Lung microvascular endothelial cell (primary cell): ENCODE measurements around the gene KRTAP19-2. TPM values are rescaled to one million over a fixed set of nuclear protein-coding genes. Genes with fewer than 3 reads are reported as not detected.
"Not testable (repeated sequence)": the region's sequence is repeated elsewhere in the genome, so short reads cannot be mapped to it uniquely, and the experiment has no call there.

Experiments used
- DNase-seq, 2 donors: peaks; one replicate each; pipeline versions ENCODE4 v3.0.0 to v3.0.0-alpha.2; 2010; ENCODE audit warnings: low read depth in 2 of 2
- total RNA-seq: library from RNA; depleted of rRNA; stranded (reverse); fragments of >200 nt; gene quantifications from 2 replicates; pipeline ENCODE4 v1.2.1, GENCODE V29; 2014

Gene KRTAP19-2, protein sequence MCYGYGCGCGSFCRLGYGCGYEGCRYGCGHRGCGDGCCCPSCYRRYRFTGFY
- not detected in 2 replicates for total RNA-seq

DNA sequence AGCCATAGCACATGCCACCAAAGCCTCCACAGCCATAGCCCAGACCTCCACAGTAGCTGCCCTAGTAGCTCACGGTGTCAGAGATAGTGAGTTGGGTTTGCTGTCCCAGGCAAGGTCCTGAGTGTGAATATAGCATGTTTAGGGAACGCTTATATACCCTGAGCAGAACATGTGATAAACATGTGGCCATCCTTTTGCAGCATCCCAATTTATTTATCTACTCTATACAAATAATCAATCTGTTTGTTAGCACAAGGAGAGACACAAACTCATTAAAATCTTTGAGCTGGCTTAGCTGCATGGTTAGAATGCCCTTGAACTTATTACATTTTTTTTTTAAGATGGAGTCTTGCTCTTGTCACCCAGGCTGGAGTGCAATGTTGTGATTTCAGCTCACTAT lies at the start of gene KRTAP19-2:
Gene KRTAP19-2, minus strand, starts transcription at position 101 of the 400 bp plus-strand sequence. Its CDS starts 88 bp downstream, at position 13.
- DNase-seq, result no peak

DNA sequence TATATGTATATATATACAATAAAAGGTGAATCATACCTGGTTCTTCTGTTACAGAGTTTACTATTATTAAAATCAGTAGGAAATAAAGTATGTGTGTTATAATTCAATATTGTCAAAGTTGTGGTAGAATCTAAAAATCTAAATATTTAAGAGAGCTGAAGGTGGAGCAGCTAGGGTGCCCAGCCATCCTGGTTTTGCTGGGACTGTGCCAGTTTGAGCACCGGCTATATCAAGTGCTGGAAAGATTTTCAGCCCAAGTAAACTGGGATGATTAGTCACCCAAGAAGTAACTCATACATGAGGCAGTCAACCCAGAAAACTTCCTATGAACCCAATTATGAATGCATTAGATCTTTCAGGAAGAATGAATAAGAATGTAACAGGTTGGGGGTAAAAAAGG lies 31.6 kb upstream of the KRTAP19-2 start:
- DNase-seq, result no peak

DNA sequence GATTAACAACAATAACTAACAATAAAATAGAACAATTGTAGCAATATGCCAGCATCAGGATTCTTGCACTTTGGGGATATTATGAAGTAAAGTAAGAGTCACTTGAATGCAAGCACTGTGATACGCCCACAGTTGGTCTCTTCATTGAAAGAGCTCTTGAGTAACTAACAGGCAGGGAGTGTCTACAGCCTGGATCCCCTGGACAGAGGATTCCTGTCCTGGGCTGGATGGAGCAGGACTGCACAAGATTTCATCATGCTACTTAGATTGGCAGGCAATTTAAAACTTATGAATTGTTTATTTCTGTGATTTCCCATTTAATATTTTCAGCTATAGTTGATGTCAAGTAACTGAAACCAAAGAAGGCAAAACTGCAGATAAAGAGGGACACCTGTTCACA lies 28.4 kb upstream of the KRTAP19-2 start:
- no peak for DNase-seq

DNA sequence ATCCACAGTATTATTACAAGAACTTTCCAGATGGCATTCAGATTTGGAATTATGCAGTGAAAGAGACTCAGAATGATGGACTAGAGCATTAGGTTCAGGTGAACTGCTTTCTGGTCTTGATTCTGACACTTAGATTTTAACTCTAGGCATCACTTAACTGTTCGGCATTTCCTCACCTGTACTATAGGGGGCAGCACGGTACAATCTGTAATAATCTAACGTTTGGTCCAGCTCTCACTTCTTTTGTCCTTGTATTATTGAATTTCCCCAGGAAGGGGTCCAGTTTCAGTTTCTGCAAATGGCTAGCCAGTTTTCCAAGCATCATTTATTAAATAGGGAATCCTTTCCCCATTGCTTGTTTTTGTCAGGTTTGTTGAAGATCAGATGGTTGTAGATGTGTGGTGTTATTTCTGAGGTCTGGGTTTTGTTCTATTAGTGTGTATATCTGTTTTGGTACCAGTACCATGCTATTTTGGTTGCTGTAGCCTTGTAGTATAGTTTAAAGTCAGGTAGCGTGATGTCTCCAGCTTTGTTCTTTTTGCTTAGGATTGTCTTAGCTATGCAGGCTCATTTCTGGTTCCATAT lies 18.5 kb upstream of the KRTAP19-2 start:
- not testable (repeated sequence) for DNase-seq

DNA sequence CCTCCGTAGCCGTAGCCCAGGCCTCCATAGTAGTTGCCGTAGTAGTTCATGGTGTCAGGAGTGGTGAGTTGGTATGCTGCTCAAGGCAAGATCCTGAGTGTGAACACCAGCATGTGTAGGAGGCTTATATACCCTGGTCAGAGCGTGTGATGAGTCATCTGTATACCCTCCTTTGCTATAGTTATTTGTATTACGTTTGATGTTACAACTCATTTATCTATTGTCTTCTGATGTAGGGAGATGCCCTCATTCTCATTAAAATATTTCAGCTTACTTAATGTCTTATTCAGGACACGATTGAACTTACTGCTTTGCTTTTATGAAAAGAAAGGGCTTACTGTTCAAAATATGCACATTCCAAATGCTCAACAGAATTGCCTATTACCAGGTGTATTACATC lies 14.8 kb upstream of the KRTAP19-2 start, which contains the start of gene KRTAP19-5:
Gene KRTAP19-5, minus strand, starts transcription at position 101 of the 400 bp plus-strand sequence. Its CDS starts 51 bp downstream, at position 50.
- DNase-seq, result no peak

DNA sequence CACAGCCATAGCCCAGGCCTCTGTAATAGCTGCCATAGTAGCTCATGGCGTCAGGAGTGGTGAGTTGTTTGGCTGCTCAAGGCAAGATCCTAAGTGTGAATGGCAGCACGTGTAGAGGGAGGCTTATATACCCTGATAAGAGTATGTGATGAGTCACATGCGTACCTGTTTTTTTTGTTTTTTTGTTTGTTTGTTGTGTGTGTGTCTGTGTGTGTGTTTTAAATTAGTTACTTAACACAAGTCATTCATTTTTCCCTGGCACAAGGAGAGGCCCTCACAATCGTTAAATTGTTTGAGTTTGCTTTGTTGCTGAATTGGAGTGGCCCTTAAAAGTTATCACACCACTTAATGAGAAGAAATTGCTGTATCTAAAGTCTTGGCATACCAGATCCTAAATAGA lies 9.8 kb upstream of the KRTAP19-2 start, which contains the start of gene KRTAP19-4:
Gene KRTAP19-4, minus strand, starts transcription at position 101 of the 400 bp plus-strand sequence. Its CDS starts 55 bp downstream, at position 46.
- no peak for DNase-seq

DNA sequence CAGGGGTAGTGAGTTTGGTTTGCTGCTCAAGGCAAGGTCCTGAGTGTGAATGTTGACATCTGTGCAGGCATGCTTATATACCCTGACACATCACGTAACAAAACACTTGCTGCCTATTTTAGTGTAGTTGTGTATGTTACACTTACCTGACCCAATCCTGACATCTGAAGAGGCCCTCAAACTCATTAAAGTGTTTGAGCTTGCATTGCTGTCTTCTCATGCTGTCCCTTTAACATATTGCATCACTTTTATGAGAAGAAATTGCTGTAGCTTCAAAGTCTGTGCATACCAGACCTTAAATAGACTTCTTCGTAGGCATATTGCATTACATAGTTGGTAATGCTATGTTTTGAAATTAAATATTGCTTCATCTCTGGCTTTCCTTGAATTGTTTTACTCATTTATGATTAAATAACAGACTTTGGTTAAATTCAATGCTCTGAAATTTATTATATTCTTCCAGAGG lies 4.8 kb upstream of the KRTAP19-2 start, which contains the start of gene KRTAP19-3:
Gene KRTAP19-3, minus strand, starts transcription at position 51 of the 466 bp plus-strand sequence. CDS start 56 bp downstream, outside the sequence.
- no peak for DNase-seq

DNA sequence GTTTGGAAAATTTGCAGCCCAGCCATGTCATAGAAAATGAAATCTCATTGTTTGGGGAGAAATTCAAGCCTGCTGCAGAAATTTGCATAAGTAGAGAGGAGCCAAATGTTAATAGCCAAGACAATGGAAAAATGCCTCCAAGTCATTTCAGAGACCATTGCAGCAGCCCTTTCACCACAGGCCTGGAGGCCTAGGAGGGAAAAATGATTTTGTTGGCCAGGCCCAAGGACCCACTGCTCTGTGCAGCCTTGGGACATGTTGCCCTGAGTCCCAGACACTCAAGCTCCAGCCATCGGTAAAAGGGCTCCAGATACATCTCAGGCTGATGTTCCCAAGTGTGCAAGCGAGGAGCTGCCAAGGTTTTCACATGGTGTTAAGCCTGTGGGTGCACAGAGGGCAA lies 1.1 kb downstream of the KRTAP19-2 start:
- DNase-seq, result no peak

DNA sequence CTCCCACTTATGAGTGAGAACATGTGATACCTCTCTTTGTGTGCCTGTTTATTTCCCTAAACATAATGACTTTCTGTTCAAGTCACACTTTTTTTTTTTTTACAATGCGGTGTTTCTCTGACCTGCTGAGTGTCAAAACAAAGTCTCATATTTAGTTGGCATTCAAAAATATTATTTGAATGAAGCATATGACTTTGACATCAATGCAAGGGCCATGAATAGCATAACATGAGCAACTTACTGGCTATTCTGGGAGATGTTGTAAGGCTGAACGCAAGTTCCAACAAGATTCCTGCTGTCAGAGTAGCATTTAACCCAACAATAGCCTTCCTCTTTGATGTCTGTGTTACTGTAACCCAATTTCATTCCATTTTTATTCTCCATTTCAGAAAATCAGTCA lies 5.1 kb downstream of the KRTAP19-2 start:
- no peak for DNase-seq

DNA sequence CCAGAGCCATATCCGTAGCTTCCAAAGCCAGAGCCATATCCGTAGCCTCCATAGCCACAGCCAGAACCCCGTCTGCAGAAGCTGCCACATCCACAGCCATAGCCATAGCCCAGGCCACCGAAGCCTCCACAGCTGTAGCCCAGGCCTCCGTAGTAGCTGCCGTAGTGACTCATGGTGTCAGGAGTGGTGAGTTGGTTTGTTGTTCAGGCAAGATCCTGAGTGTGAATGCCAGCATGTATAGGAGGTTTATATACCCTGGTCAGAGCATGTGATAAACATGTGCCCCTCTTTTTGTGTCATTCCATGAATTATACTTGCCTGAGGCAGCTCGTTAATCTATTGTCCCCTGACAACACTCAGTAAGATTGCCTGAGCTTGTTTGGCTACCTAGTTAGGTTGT lies 7.1 kb downstream of the KRTAP19-2 start, which contains the start of gene KRTAP19-1:
Gene KRTAP19-1, minus strand, starts transcription at position 223 of the 400 bp plus-strand sequence. Its CDS starts 50 bp downstream, at position 173.
- no peak for DNase-seq

DNA sequence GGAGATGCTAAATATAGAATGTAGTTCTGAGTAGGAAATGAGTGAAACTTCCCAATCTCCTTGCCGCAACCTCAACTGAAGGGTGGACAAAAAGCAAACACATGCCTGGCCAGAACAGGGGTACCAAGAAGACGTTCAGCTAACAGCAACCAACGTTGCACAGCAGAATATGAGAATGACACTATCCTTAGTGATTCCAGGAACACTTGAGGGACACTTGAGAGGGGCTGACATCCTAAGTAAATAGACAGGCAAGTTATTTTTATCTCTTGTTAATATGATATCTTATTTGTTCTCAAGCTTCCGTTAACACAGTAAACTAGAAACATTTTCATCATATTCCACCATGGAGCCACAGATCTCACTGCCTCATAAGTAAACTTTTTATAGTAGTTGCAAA lies 8.0 kb downstream of the KRTAP19-2 start:
- DNase-seq, result no peak

DNA sequence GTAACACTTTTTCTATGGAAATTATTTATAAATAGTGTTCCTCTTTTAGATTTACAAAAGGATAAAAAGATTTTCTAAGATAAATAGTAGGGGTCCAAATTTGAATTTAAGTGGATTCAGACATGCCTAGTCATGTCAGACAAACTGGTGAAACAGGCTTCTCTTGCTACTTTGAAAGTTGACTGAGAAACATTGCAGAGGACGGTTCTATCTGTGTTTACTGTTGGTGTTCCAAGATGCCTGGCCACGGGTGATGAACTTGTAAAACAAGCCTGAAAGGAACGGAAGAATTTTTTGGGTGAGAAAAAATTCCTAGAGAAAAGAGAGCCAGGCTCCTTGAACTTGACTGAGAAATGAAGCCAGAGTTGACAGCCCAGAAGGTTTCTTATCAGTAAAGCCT lies 9.2 kb downstream of the KRTAP19-2 start:
- no peak for DNase-seq

DNA sequence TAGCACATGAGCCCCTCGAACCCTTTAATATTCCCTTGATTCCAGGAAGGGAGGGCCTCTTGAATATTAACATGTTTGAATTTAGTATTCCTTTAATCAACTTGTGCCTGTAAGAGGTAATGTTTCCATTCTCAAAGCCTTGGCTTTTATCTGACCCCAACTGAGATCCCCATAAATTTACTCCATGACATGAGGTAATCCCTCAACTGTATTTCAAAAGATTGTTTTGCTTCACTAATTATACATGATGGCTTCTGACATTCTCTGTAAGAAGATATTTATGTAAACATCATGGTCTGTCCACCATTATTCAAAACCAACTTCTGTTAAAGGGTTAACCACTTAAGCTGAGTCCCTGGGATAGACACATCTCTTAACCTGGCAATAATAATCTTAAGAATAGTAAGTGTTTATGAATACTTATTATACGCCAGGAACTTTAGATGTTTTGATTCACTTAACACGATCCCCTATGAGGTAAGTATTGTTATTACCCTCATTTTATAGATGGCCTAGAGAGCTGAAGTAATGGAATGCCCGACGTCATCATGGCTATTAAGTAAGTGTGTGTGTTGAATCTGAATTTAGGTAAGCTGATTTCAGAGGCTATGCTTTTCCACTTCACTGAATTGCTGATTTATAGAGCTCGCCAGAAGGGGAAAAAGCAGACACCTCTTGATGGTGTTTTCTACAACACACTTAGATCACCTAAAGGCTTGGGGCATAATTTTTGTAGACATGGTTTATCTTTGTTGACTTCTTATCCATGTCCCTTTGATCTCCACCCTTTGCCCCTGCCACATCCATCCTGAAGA lies 18.1 kb downstream of the KRTAP19-2 start:
- no peak for DNase-seq

DNA sequence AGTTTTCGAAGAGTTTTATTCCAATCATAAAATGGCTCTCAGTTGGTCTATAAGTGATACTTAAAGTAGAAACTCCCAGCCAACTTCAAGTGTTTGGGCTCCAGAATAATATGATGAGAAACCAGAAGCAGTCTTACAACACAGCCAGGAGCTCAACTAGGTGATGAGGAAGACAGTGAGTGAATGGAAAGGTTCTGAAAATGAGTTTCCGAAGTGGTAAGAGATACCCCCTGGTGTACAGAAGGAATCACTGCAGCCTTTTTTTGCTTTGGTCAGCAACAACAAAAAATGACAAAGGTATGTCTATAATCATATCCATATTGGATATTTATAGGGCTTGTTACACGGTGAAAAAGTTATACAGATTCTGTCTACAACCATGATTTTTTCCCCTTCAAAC lies 23.5 kb downstream of the KRTAP19-2 start:
- DNase-seq, result no peak

DNA sequence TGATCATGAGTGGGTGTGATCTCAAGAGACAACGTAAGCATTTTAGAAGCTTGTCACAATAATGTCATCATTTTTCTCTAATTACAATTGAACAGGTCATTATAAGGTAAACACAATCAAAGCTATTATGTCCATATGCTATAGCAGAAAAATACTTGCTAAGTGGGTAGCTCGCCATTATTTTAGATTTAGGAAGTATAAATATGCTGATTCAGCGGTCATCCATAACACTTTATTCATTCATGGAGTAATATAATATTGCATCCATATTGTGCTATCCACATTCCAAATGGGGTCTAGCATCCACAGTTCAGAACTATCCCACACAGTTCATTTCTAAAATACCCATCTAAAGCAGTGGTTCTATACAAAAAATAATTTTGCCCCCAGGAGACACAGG lies 38.7 kb downstream of the KRTAP19-2 start:
- no peak for DNase-seq

DNA sequence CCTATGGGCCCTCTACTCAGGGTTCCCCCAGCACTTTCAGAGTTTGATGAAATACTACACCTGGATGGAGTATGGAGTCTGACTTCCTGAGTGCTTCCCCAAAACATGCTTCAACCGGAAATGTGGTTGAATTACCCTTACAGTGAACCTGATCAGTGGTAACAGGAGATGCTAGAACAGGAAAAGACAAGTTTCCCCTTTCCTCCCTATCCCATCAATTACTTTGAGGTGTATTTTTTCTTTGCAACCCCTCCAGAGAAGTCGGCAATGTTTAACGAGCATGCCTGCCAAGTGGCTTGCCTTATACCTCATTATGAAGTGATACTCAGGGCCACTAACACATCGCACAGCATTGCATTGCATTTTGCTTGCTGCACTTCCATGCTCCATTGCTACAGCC lies 40.2 kb downstream of the KRTAP19-2 start:
- no peak for DNase-seq

DNA sequence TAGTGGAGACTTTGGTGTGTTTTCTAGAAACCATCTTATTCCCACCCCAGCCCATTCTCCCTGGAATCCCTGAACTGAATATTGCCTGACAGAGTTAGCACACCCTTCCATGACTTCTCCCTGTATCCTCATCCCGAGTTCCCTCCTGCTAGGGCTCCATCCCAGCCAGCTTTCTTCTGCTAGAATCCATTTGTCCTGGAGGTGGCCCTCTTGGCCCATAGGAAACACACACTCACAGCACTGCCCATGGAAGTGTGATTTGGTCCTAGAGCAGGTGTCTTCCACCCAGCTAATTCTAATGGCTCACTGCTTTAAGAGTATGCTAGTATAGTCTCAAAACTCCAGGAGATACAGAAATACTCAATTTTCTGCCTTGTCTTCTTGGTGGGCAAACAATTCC lies 43.0 kb downstream of the KRTAP19-2 start:
- DNase-seq, result no peak

DNA sequence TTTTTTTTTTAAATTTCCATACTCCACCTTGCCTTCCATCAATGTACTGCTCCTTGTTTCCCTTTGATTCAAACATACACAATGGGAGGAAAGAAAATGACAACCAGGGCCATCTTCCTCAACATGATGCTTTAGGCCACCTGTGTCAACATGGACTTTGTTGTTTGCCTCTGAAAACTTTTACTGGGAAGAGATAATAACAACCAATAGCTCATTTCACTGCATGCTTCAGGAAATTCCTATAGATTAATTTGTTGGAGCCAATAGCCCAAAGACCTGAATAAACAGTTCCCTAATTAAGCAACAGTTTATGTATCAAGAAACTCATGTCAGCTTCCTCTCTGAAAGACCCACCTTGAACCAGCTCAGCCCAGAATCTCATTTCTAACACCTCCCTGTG lies 44.0 kb downstream of the KRTAP19-2 start:
- no peak for DNase-seq

DNA sequence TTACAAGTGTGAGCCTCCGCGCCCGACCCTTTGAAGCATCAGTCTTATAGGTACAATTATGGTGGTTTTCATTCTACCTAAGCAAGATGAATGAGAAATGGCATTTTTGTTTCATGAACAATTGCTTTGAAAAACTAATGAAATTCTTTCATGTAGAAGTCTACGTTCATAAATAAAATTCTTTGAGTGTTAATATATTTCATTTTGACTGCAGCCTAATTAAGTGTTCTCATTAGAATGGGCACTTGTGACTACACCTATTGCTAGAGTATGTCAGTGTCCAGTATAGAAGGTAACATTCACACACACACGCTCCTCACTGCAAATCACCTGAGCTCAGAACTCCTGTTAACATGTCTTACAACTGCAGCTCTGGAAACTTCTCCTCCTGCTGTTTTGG lies 47.3 kb downstream of the KRTAP19-2 start, which contains the start of gene KRTAP15-1:
Gene KRTAP15-1, plus strand, starts transcription at position 301 of the 400 bp plus-strand sequence. Its CDS starts 53 bp downstream, at position 354.
- DNase-seq, result no peak
